ENCODE data around the gene SLC35D3.

The SLC35D3 gene

GRCh38 chr6:136926383-136926782 lies 4.3 kb downstream of the SLC35D3 start:
- no peak for DNase-seq
- Mint-ChIP-seq H3K27me3 (ENCODE audit: low read depth, poor library complexity) (peaks cover 46% of the 10 kb centered on the region), H3K27ac (no peak overlapping the region), H3K4me1 (no peaks in the 10 kb centered on the region), H3K4me3 (no peak overlapping the region), H3K36me3 (ENCODE audit: low read depth) (no peaks in the 10 kb centered on the region), H3K9me3 (no peaks in the 10 kb centered on the region)
- no peak for TF ChIP-seq CTCF (IDR thresholded peaks at IDR 0.05)

GRCh38 chr6:136927292-136927691 lies 5.2 kb downstream of the SLC35D3 start:
- Mint-ChIP-seq H3K27me3 (ENCODE audit: low read depth, poor library complexity) (peaks cover 39% of the 10 kb centered on the region), H3K4me3 (no peak overlapping the region), H3K9me3 (no peaks in the 10 kb centered on the region), H3K27ac (no peak overlapping the region), H3K36me3 (ENCODE audit: low read depth) (no peaks in the 10 kb centered on the region), H3K4me1 (no peaks in the 10 kb centered on the region)
- no peak for TF ChIP-seq CTCF (IDR thresholded peaks at IDR 0.05)
- DNase-seq, result no peak

GRCh38 chr6:136930528-136930927 lies 8.4 kb downstream of the SLC35D3 start:
- peaks cover 22% of the 10 kb centered on the region for H3K27me3 Mint-ChIP-seq (ENCODE audit: low read depth, poor library complexity)
- no peaks in the 10 kb centered on the region for H3K9me3 Mint-ChIP-seq
- no peak for DNase-seq
- H3K27ac Mint-ChIP-seq, result no peak overlapping the region
- H3K4me3 Mint-ChIP-seq, result no peak overlapping the region
- no peaks in the 10 kb centered on the region for H3K4me1 Mint-ChIP-seq
- H3K36me3 Mint-ChIP-seq (ENCODE audit: low read depth), result no peaks in the 10 kb centered on the region
- no peak for TF ChIP-seq CTCF (IDR thresholded peaks at IDR 0.05)

GRCh38 chr6:136932599-136932998 lies 10.5 kb downstream of the SLC35D3 start:
- no peak overlapping the region for H3K27ac Mint-ChIP-seq
- H3K27me3 Mint-ChIP-seq (ENCODE audit: low read depth, poor library complexity), result peaks cover 20% of the 10 kb centered on the region
- H3K36me3 Mint-ChIP-seq (ENCODE audit: low read depth), result no peaks in the 10 kb centered on the region
- no peak for DNase-seq
- no peaks in the 10 kb centered on the region for H3K4me1 Mint-ChIP-seq
- H3K4me3 Mint-ChIP-seq, result no peak overlapping the region
- no peak for TF ChIP-seq CTCF (IDR thresholded peaks at IDR 0.05)
- no peaks in the 10 kb centered on the region for H3K9me3 Mint-ChIP-seq

- Mint-ChIP-seq H3K9me3 (peaks cover 16% of the 10 kb centered on the region), H3K4me1 (no peaks in the 10 kb centered on the region), H3K27ac (no peak overlapping the region), H3K36me3 (ENCODE audit: low read depth) (peaks cover 13% of the 10 kb centered on the region), H3K27me3 (ENCODE audit: low read depth, poor library complexity) (peaks cover 6% of the 10 kb centered on the region), H3K4me3 (no peak overlapping the region)
- no peak for TF ChIP-seq CTCF (IDR thresholded peaks at IDR 0.05)
- no peak for DNase-seq
Observed at GRCh38 chr6:136945072-136945471, 23.0 kb downstream of the SLC35D3 start.

GRCh38 chr6:136945711-136946121 lies 23.6 kb downstream of the SLC35D3 start:
- H3K27me3 Mint-ChIP-seq (ENCODE audit: low read depth, poor library complexity), result peaks cover 7% of the 10 kb centered on the region

More at GRCh38 chr6:136945711-136946121, 23.6 kb downstream of the SLC35D3 start:
- H3K4me1 Mint-ChIP-seq, result no peaks in the 10 kb centered on the region
- no peak overlapping the region for H3K27ac Mint-ChIP-seq
- no peak overlapping the region for H3K4me3 Mint-ChIP-seq
- TF ChIP-seq CTCF (IDR thresholded peaks at IDR 0.05), result no peak
- DNase-seq, result no peak
- peaks cover 13% of the 10 kb centered on the region for H3K36me3 Mint-ChIP-seq (ENCODE audit: low read depth)
- H3K9me3 Mint-ChIP-seq, result peaks cover 16% of the 10 kb centered on the region

Measured in nephron progenitor cell (in vitro differentiated cells).